NCI-H187 treated with DMSO at 0.1 percent for 48 hours (cell line): ENCODE data around the gene MTM1.

ENCODE experiments used
- DNase-seq: peaks from one replicate; lab custom pipeline; 2025; lab: John Stamatoyannopoulos, UW

The MTM1 gene

GRCh38 chrX:150719621-150720020, 151.2 kb downstream of the MTM1 start:
- no peak for DNase-seq
